Measurements from ENCODE around the gene TMA7. TPM values are rescaled to one million over a fixed set of nuclear protein-coding genes. Genes with fewer than 3 reads are reported as not detected.

Gene TMA7
- total RNA-seq (100 to 1,000 TPM; 140 to 227 (median 193) TPM), polyA plus RNA-seq (1,000 to 10,000 TPM in 1 of 2 donors, 100 to 1,000 TPM in 1; 365 to 1,063 TPM)
- long read RNA-seq, donor 1, transcript TMA7-201 (4 exons, 561 nt), result major isoform, 232 of 260 reads
- long read RNA-seq, donor 1, transcript TMA7-202 (3 exons, 619 nt), result minor isoform, 7 of 260 reads
- long read RNA-seq, donor 1, partial matches to known transcripts, result 6 of 260 reads
- long read RNA-seq, donor 1, other reads (novel, unspliced or antisense), result 15 of 260 reads
- long read RNA-seq, donor 2, transcript TMA7-202 (3 exons, 619 nt), result minor isoform, 13 of 319 reads
- long read RNA-seq, donor 2, transcript TMA7-201 (4 exons, 561 nt), result major isoform, 278 of 319 reads
- long read RNA-seq, donor 2, partial matches to known transcripts, result 10 of 319 reads
- long read RNA-seq, donor 2, other reads (novel, unspliced or antisense), result 18 of 319 reads
- long read RNA-seq, donor 3, transcript TMA7-201 (4 exons, 561 nt), result major isoform, 20 of 22 reads
- long read RNA-seq, donor 3, partial matches to known transcripts, result 0 of 22 reads
- long read RNA-seq, donor 3, other reads (novel, unspliced or antisense), result 2 of 22 reads

DNA sequence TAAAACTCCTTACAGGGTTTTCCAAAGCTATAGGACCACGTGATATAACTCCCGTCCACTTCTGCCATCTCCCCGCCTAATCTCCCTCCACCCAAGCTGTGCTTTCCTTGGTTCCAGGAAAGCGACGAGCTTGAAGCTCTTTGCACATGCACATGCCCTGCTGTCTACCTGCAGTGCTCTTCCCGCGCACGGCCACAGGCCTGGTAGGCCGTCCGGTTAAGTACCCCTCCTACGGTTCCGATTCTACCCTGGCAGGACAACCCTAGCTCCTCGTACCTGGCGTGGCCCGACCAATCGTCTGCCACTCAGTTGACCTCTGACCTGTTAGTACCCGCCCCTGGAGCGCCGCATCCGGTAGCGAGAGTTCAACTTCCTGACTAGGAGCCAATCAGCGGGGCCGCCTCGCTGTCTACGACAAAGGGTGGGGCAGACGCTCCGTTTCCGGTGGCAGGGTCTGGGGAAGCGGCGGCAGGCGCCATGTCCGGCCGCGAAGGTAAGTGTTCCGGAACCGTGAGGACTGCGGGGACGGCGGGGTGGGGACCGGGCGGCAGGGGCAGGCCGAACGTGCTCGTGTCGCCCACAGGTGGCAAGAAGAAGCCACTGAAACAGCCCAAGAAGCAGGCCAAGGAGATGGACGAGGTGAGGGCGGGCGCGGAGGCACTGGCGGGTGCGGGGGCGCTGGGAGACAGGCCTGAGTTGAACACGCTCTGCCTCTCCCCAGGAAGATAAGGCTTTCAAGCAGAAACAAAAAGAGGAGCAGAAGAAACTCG is at the start of gene TMA7, which contains the start of gene CCDC51:
Gene TMA7 (plus strand): TSS at position 438 of the 770 bp plus-strand sequence. CDS start 40 bp downstream, at position 478.
Gene CCDC51 (minus strand): TSS at position 300 of the 770 bp plus-strand sequence. CDS start 4,991 bp downstream, outside the sequence.
- TF ChIP-seq, protein P1, sequence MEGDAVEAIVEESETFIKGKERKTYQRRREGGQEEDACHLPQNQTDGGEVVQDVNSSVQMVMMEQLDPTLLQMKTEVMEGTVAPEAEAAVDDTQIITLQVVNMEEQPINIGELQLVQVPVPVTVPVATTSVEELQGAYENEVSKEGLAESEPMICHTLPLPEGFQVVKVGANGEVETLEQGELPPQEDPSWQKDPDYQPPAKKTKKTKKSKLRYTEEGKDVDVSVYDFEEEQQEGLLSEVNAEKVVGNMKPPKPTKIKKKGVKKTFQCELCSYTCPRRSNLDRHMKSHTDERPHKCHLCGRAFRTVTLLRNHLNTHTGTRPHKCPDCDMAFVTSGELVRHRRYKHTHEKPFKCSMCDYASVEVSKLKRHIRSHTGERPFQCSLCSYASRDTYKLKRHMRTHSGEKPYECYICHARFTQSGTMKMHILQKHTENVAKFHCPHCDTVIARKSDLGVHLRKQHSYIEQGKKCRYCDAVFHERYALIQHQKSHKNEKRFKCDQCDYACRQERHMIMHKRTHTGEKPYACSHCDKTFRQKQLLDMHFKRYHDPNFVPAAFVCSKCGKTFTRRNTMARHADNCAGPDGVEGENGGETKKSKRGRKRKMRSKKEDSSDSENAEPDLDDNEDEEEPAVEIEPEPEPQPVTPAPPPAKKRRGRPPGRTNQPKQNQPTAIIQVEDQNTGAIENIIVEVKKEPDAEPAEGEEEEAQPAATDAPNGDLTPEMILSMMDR (IDR thresholded peaks at IDR 0.05), result no peak
- WGBS, 2 donors, result 0 to 1% methylated on average over 54 of the region's 54 CpGs
- peak within 1 kb of the TSS; percentile 71 to 99 (median 88) for H3K4me3 ChIP-seq
- no peaks in the 10 kb centered on the region for H3K9me3 ChIP-seq
- no peaks in the 10 kb centered on the region for H3K27me3 ChIP-seq
- intact Hi-C loops (cut with DNase I), result loop anchor here in 5 of 10 donors (5.0 to 10.0 kb wide), 4 partner anchors 38 to 245 kb away; no protein-coding TSS in a partner anchor
- DNase-seq (peak; percentile 98), ATAC-seq (peak; percentile 97 to 99 (median 99))
- peak within 1 kb of the TSS; percentile 68 to 98 (median 96) for H3K27ac ChIP-seq
- peaks cover 0 to 36% (median 27%) of the 10 kb centered on the region in 9 donors for H3K4me1 ChIP-seq
- H3K36me3 ChIP-seq, result peaks cover 0 to 39% (median 5%) of the 10 kb centered on the region in 9 donors

DNA sequence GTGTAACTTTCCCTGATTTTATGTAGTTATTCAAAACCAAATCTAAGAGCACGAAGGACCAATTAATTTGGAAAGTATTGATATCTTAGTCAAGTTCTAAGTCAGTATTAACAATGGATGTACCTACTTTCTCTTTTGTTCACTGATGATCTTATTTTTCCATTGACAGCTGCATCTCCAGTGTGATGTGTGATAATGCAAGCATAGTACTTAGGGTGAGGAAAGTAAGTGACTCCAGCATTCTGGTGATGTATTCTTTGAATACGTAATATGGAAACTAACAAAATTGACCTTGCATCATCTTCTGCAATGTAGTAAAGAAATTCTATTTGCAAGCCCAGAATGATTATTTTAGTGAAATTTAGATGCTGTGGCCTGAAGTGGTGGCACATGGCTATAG is 45.7 kb upstream of the TMA7 start:
- intact Hi-C loops (cut with DNase I), result loop anchor here in 2 of 10 donors (10.0 kb wide), 2 partner anchors 110 to 120 kb away; no protein-coding TSS in a partner anchor
- no peaks in the 10 kb centered on the region for H3K9me3 ChIP-seq
- peaks cover 0 to 27% (median 0%) of the 10 kb centered on the region in 7 donors for H3K27me3 ChIP-seq
- H3K27ac ChIP-seq, result no peak overlapping the region
- ATAC-seq (no peak), DNase-seq (no peak)
- 87 to 93% methylated on average over 2 of the region's 2 CpGs for WGBS, 2 donors
- TF ChIP-seq, protein P1 (IDR thresholded peaks at IDR 0.05), result no peak
- H3K4me3 ChIP-seq, result no peak overlapping the region
- H3K36me3 ChIP-seq, result no peaks in the 10 kb centered on the region
- no peaks in the 10 kb centered on the region for H3K4me1 ChIP-seq

DNA sequence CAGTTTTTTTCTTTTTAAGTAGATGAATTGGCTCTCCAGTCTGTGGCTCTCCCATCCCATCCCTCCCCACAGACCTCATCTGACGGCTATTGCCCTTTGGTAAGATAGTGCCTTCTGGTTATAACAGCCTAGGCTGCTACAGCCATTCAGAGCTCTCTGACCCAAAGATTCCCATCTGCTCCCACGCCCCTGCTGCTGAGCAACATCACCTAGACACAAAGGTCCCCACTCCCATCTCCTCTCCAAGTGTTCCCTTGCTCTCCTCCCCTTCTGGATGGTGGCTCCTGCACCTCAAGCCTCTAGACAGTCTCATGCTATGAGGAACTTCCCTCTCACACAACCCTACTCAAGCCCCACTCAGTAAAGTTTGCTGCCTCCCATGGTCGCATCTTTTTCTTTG is 44.3 kb upstream of the TMA7 start:
- ATAC-seq (no peak), DNase-seq (no peak)
- intact Hi-C loops (cut with DNase I), result loop anchor here in 2 of 10 donors (10.0 kb wide), 2 partner anchors 111 to 121 kb away; no protein-coding TSS in a partner anchor
- peaks cover 0 to 27% (median 0%) of the 10 kb centered on the region in 7 donors for H3K27me3 ChIP-seq
- H3K27ac ChIP-seq, result no peak overlapping the region
- no peak overlapping the region for H3K4me3 ChIP-seq
- H3K9me3 ChIP-seq, result no peaks in the 10 kb centered on the region
- TF ChIP-seq, protein P1 (IDR thresholded peaks at IDR 0.05), result no peak
- WGBS, 2 donors, result 62 to 65% methylated on average over 3 of the region's 3 CpGs
- H3K36me3 ChIP-seq, result no peaks in the 10 kb centered on the region
- H3K4me1 ChIP-seq, result no peaks in the 10 kb centered on the region

Measured in heart right ventricle (tissue), 16 donors.